ENCODE measurements around the gene CFAP206. TPM values are rescaled to one million over a fixed set of nuclear protein-coding genes. Genes with fewer than 3 reads are reported as not detected.

The CFAP206 gene
- total and polyA plus RNA-seq, 8 donors, result 0.59 to 4.3 (median 2.8) TPM

DNA sequence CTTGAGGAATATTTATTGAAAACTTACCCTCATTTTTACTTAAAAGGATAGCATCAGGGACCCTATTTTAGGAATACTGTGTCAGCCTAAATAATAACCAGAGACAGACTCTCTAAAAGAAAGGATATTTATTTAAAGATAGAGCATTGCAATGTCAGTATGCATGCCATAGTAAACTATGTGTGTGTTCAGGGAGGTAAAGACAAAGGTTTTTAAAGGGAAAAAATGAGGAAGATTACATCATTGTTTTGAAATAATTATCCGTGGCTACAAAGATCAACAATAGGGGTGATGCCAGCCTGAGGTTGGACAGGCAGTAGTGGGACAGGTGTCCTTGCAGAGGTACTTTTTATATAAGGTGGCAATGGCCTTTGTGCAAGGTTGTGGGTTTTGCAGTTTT, 23.7 kb upstream of the CFAP206 start:
- Histone ChIP-seq H3K4me3 (no peak overlapping the region), H3K27ac (no peak overlapping the region), H3K4me1 (no peaks in the 10 kb centered on the region), H3K9me3 (no peaks in the 10 kb centered on the region), H3K36me3 (no peaks in the 10 kb centered on the region), H3K27me3 (no peaks in the 10 kb centered on the region)
- ATAC-seq (no peak), DNase-seq (no peak)
- TF ChIP-seq, protein P1, sequence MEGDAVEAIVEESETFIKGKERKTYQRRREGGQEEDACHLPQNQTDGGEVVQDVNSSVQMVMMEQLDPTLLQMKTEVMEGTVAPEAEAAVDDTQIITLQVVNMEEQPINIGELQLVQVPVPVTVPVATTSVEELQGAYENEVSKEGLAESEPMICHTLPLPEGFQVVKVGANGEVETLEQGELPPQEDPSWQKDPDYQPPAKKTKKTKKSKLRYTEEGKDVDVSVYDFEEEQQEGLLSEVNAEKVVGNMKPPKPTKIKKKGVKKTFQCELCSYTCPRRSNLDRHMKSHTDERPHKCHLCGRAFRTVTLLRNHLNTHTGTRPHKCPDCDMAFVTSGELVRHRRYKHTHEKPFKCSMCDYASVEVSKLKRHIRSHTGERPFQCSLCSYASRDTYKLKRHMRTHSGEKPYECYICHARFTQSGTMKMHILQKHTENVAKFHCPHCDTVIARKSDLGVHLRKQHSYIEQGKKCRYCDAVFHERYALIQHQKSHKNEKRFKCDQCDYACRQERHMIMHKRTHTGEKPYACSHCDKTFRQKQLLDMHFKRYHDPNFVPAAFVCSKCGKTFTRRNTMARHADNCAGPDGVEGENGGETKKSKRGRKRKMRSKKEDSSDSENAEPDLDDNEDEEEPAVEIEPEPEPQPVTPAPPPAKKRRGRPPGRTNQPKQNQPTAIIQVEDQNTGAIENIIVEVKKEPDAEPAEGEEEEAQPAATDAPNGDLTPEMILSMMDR (IDR thresholded peaks at IDR 0.05), result no peak
- intact Hi-C loops (cut with DNase I), result no loop called here

DNA sequence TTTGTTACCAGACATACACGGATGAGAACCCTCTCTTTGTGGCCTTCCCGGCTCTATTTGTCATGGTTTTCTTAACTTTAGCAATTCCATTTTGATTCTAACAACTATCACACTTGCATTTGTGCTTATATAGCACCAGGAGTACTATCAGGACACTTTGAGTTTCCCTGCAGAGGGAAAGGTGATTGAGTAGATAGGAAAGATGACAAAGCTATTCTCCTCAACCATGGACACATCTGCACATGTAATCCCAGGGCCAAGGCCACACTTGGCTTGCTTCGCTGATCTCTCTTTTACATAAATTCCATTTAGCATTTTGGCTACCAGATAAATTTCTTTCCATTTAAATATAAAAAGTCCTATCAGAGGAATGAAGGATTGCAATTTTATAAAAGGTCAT, 23.3 kb upstream of the CFAP206 start:
- Histone ChIP-seq H3K9me3 (no peaks in the 10 kb centered on the region), H3K4me1 (no peaks in the 10 kb centered on the region), H3K36me3 (no peaks in the 10 kb centered on the region), H3K27ac (no peak overlapping the region), H3K4me3 (no peak overlapping the region), H3K27me3 (no peaks in the 10 kb centered on the region)
- DNase-seq (no peak), ATAC-seq (no peak)
- TF ChIP-seq, protein P1 (IDR thresholded peaks at IDR 0.05), result no peak
- intact Hi-C loops (cut with DNase I), result no loop called here

DNA sequence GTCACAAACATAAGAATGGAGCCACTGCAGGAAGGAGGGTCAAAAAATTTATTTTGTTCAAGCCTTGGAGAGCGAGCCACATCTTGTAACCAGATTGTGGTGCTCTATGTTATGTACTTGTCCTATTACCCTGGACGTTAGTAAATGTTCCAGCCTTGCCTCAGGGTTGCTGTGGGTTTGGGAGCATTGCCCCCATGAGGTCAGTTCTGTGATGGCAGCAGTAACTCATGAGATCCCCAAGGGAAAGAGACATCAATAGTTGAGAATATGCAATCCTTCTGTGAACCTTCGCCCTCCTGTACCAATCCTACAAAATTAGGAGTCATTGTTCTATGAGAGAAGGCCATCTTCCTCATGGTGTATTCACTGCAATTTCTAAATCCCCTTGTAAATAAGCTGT, 16.4 kb upstream of the CFAP206 start:
- ATAC-seq, result peak; percentile 49
- Histone ChIP-seq H3K4me1 (no peaks in the 10 kb centered on the region), H3K9me3 (no peaks in the 10 kb centered on the region), H3K4me3 (no peak overlapping the region), H3K27ac (no peak overlapping the region), H3K27me3 (no peaks in the 10 kb centered on the region), H3K36me3 (no peaks in the 10 kb centered on the region)
- intact Hi-C loops (cut with DNase I), result no loop called here
- TF ChIP-seq, protein P1 (IDR thresholded peaks at IDR 0.05), result peak in 1 of 2 donors; percentile 20
- peak in 2 of 4 donors; percentile 12 to 40 for DNase-seq

DNA sequence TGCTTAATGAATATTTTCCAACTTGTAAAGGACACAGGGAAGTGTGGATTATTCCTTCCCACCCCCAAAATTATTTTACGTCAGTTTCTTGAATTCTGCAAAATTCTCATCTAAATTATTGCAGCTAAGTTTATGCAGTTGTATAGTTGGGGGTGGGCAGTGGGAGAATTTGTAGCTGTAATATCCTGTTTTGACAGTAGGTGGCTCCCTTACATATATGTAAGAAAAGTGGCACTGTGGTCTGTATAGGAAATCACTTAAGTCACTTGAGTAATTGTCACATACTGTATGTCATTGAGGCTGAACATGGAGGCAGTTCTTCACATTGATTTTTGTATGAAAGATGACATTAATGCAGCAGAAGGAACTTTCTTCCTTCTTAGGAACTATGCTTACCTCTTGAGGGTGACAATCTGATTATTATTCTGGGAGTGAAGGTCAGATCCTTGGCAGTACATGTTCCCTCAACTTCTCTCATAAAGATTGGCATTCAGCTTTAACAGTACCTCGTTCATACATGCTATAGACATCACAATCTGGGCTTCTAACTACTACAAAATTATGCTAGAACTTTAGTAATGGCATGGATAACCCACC, 14.6 kb upstream of the CFAP206 start:
- intact Hi-C loops (cut with DNase I), result no loop called here
- Histone ChIP-seq H3K4me1 (no peaks in the 10 kb centered on the region), H3K27me3 (no peaks in the 10 kb centered on the region), H3K36me3 (no peaks in the 10 kb centered on the region), H3K4me3 (no peak overlapping the region), H3K27ac (no peak overlapping the region), H3K9me3 (no peaks in the 10 kb centered on the region)
- TF ChIP-seq, protein P1 (IDR thresholded peaks at IDR 0.05), result peak; percentile 71 to 80
- peak in 2 of 4 donors; percentile 52 to 65 for DNase-seq
- peak; percentile 95 for ATAC-seq

DNA sequence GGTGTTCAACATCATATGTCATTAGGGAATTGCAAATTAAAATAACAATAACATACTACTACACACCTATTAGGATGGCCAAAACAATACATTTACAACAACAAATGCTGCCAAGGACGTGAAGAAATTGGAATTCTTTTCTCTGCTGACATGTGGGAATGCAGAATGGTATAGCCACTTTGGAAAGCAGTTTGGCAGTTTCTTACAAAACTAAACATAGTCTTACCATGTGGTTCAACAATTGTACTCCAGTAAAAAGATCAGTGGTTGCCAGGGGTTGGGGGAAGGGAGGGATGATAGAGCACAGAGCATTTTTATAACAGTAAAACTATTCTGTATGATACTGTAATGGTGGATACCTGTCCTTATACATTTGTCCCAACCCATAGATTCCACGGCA, 12.3 kb upstream of the CFAP206 start:
- TF ChIP-seq, protein P1 (IDR thresholded peaks at IDR 0.05), result no peak
- Histone ChIP-seq H3K9me3 (no peaks in the 10 kb centered on the region), H3K4me1 (no peaks in the 10 kb centered on the region), H3K27ac (no peak overlapping the region), H3K36me3 (no peaks in the 10 kb centered on the region), H3K4me3 (no peak overlapping the region), H3K27me3 (no peaks in the 10 kb centered on the region)
- ATAC-seq, result no peak
- intact Hi-C loops (cut with DNase I), result no loop called here
- no peak for DNase-seq
